Activated B cell treated with CpG ODN at 0.5 μM for 24 hours (primary cell): Measurements from ENCODE around the gene TXNDC5. TPM values are rescaled to one million over a fixed set of nuclear protein-coding genes. Genes with fewer than 3 reads are reported as not detected.

ENCODE experiments used
- ATAC-seq: fragments of 200-7000 bp; cut with Tn5 transposase; one replicate; pipeline ENCODE4 v1.10.0; 2021; ENCODE audit warnings: low read depth, mild to moderate bottlenecking, moderate library complexity
- CTCF ChIA-PET: fragments of 350-600 bp; sonication (Branson Sonifier 250); formaldehyde crosslinking; loops from one replicate; lab custom pipeline; 2021; ENCODE audit warnings: antibody characterized with exemption; lab: Charles Lee
- POLR2A ChIA-PET: fragments of 350-600 bp; sonication (Branson Sonifier 250); formaldehyde crosslinking; loops from one replicate; lab custom pipeline; 2021; ENCODE audit warnings: antibody characterized with exemption; lab: Charles Lee
- DNase-seq: peaks from one replicate; pipeline ENCODE4 v3.0.0; 2022
- H3K27ac Mint-ChIP-seq: one replicate; pipeline ENCODE4 v1.8.0; 2020; ENCODE audit warnings: mixed read lengths
- H3K27me3 Mint-ChIP-seq: one replicate; pipeline ENCODE4 v1.8.0; 2021; ENCODE audit warnings: mixed read lengths
- H3K36me3 Mint-ChIP-seq: one replicate; pipeline ENCODE4 v1.8.0; 2021; ENCODE audit warnings: low read depth, mixed read lengths
- H3K4me1 Mint-ChIP-seq: one replicate; pipeline ENCODE4 v1.8.0; 2021; ENCODE audit warnings: mixed read lengths
- H3K4me3 Mint-ChIP-seq: one replicate; pipeline ENCODE4 v1.8.0; 2020; ENCODE audit warnings: mild to moderate bottlenecking, mixed read lengths
- H3K9me3 Mint-ChIP-seq: one replicate; pipeline ENCODE4 v1.8.0; 2020; ENCODE audit warnings: mixed read lengths
- CTCF ChIP-seq: fragments of 200-600 bp; IDR thresholded peaks from one replicate; pipeline ENCODE4 v1.8.0; 2022; ENCODE audit warnings: antibody characterized with exemption, mild to moderate bottlenecking
- intact Hi-C: fragments of 100-400 bp; cut with micrococcal nuclease; formaldehyde crosslinking; loops from one replicate; pipeline ENCODE4 v1.15.1; 2024
- total RNA-seq: library from RNA; stranded (reverse); gene quantifications from 2 replicates; pipeline ENCODE4 v1.2.3, GENCODE V29; 2022

Gene TXNDC5
- total RNA-seq, 1 donor from 2014 or later: 68.2 TPM

GRCh38 chr6:7882505-7883257 lies 27.9 kb downstream of the TXNDC5 start:
- ChIA-PET POLR2A (no interaction called here), CTCF (no interaction called here)
- Mint-ChIP-seq H3K36me3 (peaks cover 79% of the 10 kb centered on the region), H3K27ac (no peak overlapping the region), H3K9me3 (no peaks in the 10 kb centered on the region), H3K4me1 (no peaks in the 10 kb centered on the region), H3K4me3 (no peak overlapping the region), H3K27me3 (no peaks in the 10 kb centered on the region)
- intact Hi-C loops: no loop called here
- ATAC-seq: no peak
- no peak for DNase-seq
- TF ChIP-seq CTCF: no peak

GRCh38 chr6:7881765-7882500 lies 28.7 kb downstream of the TXNDC5 start:
- DNase-seq (no peak), ATAC-seq (no peak)
- intact Hi-C loops: no loop called here
- POLR2A ChIA-PET: no interaction called here
- H3K36me3 Mint-ChIP-seq: peaks cover 71% of the 10 kb centered on the region
- CTCF ChIA-PET: no interaction called here
- no peak for TF ChIP-seq CTCF
- no peaks in the 10 kb centered on the region for H3K4me1 Mint-ChIP-seq
- H3K27ac Mint-ChIP-seq: no peak overlapping the region
- no peaks in the 10 kb centered on the region for H3K27me3 Mint-ChIP-seq
- no peak overlapping the region for H3K4me3 Mint-ChIP-seq
- H3K9me3 Mint-ChIP-seq: no peaks in the 10 kb centered on the region

GRCh38 chr6:7880718-7881107 lies 29.9 kb downstream of the TXNDC5 start:
- CTCF ChIA-PET: no interaction called here
- no peak overlapping the region for H3K27ac Mint-ChIP-seq
- no peak for DNase-seq

GRCh38 chr6:7879980-7880717 lies 30.4 kb downstream of the TXNDC5 start:
- CTCF ChIA-PET: no interaction called here
- Mint-ChIP-seq H3K36me3 (peaks cover 53% of the 10 kb centered on the region), H3K9me3 (no peaks in the 10 kb centered on the region), H3K4me1 (no peaks in the 10 kb centered on the region), H3K27ac (no peak overlapping the region), H3K27me3 (no peaks in the 10 kb centered on the region), H3K4me3 (no peak overlapping the region)
- TF ChIP-seq CTCF: no peak
- no peak for ATAC-seq
- POLR2A ChIA-PET: no interaction called here
- DNase-seq: no peak
- intact Hi-C loops: no loop called here

More at GRCh38 chr6:7880718-7881107, 29.9 kb downstream of the TXNDC5 start:
- Mint-ChIP-seq H3K36me3 (peaks cover 59% of the 10 kb centered on the region), H3K9me3 (no peaks in the 10 kb centered on the region), H3K27me3 (no peaks in the 10 kb centered on the region), H3K4me3 (no peak overlapping the region), H3K4me1 (no peaks in the 10 kb centered on the region)
- ATAC-seq: no peak
- intact Hi-C loops: no loop called here
- POLR2A ChIA-PET: no interaction called here
- TF ChIP-seq CTCF: no peak

- no peak overlapping the region for H3K4me3 Mint-ChIP-seq
- intact Hi-C loops: no loop called here
- H3K36me3 Mint-ChIP-seq: peaks cover 48% of the 10 kb centered on the region
- H3K9me3 Mint-ChIP-seq: no peaks in the 10 kb centered on the region
- no peak overlapping the region for H3K27ac Mint-ChIP-seq
- no peak for DNase-seq
- no peak for TF ChIP-seq CTCF
- H3K27me3 Mint-ChIP-seq: no peaks in the 10 kb centered on the region
- ATAC-seq: no peak
- H3K4me1 Mint-ChIP-seq: no peaks in the 10 kb centered on the region
- ChIA-PET CTCF (no interaction called here), POLR2A (no interaction called here)
Measured at GRCh38 chr6:7879579-7879978, 31.0 kb downstream of the TXNDC5 start.
